Adrenal gland (tissue), 5 donors: ENCODE results near the gene AKIP1.

Experiments
- CTCF ChIP-seq, 6 experiments: fragments of 450-650 bp in 4 of 6; fragments of 200-600 bp in 2 of 6; sonication (generic) in 1 of 6; IDR thresholded peaks; 1 replicate in 5 of 6; 2 replicates in 1 of 6; pipeline versions ENCODE4 v1.5.1 to v1.8.0; 2016 to 2021; ENCODE audit warnings: antibody characterized with exemption in 6 of 6, mild to moderate bottlenecking in 2 of 6, moderate library complexity in 1 of 6
- POLR2A ChIP-seq, 2 donors: fragments of 450-650 bp; IDR thresholded peaks; one replicate each; pipeline ENCODE4 v1.6.1; 2017; ENCODE audit warnings: antibody characterized with exemption in 2 of 2, mild to moderate bottlenecking in 2 of 2, moderate library complexity in 1 of 2
- donor health status: DM: no; HTN: no; CAD: no.

GRCh38 chr11:8865304-8865703 is 45.7 kb upstream of the AKIP1 start:
- TF ChIP-seq CTCF (IDR thresholded peaks at IDR 0.05): no peak
- TF ChIP-seq POLR2A (IDR thresholded peaks at IDR 0.05): no peak
